GM23338 (cell line): ENCODE measurements around the gene SLC25A34.
A peak's percentile ranks its signal among the peaks of the same experiment; 100 is the strongest.

Experiments used
- CREB1 ChIP-seq: fragments of 250-450 bp; sonication (Bioruptor Pico); IDR thresholded peaks from 2 replicates; pipeline ENCODE4 v1.5.0; 2020; ENCODE audit warnings: low read depth, mild to moderate bottlenecking, moderate library complexity
- CTCF ChIP-seq, 2 experiments: fragments of 200-600 bp in 1 of 2; sonication (generic) in 1 of 2; conservative IDR thresholded peaks; 2 replicates each; pipeline versions ENCODE4 v1.5.1 to v1.6.1; 2016 to 2017; ENCODE audit warnings: antibody characterized with exemption in 2 of 2, low read depth in 2 of 2, mild to moderate bottlenecking in 2 of 2, moderate library complexity in 1 of 2
- ETS1 ChIP-seq: IDR thresholded peaks from 2 replicates; pipeline ENCODE4 v1.6.1; 2016; ENCODE audit warnings: antibody characterized with exemption
- EZH2 ChIP-seq: fragments of 200-600 bp; sonication (generic); IDR thresholded peaks from one replicate; pipeline ENCODE4 v1.8.0; 2017; ENCODE audit warnings: antibody characterized with exemption, mild to moderate bottlenecking, low read depth; ENCODE audit not compliant: unreplicated experiment
- EZH2phosphoT487 ChIP-seq: fragments of 200-600 bp; sonication (generic); IDR thresholded peaks from one replicate; pipeline ENCODE4 v1.8.1; 2018; ENCODE audit warnings: antibody characterized with exemption; ENCODE audit not compliant: unreplicated experiment
- JUNB ChIP-seq: IDR thresholded peaks from one replicate; pipeline ENCODE4 v1.6.1; 2016; ENCODE audit warnings: antibody characterized with exemption; ENCODE audit not compliant: unreplicated experiment
- NANOG ChIP-seq: IDR thresholded peaks from 2 replicates; pipeline ENCODE4 v1.6.1; 2016; ENCODE audit warnings: antibody characterized with exemption, borderline replicate concordance
- POLR2AphosphoS5 ChIP-seq: IDR thresholded peaks from 2 replicates; pipeline ENCODE4 v1.6.1; 2016; ENCODE audit warnings: antibody characterized with exemption, low read depth
- REST ChIP-seq: IDR thresholded peaks from one replicate; pipeline ENCODE4 v1.6.1; 2018; ENCODE audit warnings: antibody characterized with exemption; ENCODE audit not compliant: unreplicated experiment
- STAT1 ChIP-seq: IDR thresholded peaks from one replicate; pipeline ENCODE4 v1.6.1; 2016; ENCODE audit warnings: antibody characterized with exemption; ENCODE audit not compliant: unreplicated experiment
- ZNF114 ChIP-seq: fragments of 250-450 bp; sonication (Bioruptor Pico); IDR thresholded peaks from 2 replicates; pipeline ENCODE4 v1.5.0; 2020; ENCODE audit warnings: mild to moderate bottlenecking, moderate library complexity
- ZNF331 ChIP-seq: fragments of 250-450 bp; sonication (Bioruptor Pico); IDR thresholded peaks from 2 replicates; pipeline ENCODE4 v1.5.0; 2020; ENCODE audit warnings: low read depth, mild to moderate bottlenecking, moderate library complexity

- TF ChIP-seq CTCF (conservative IDR thresholded peaks at IDR 0.05; ENCODE audit: low read depth in 2 of 2) (peak in 1 of 2 experiments; percentile 19; a peak in 1 of 4 replicates), EZH2 (no peak), POLR2AphosphoS5 (no peak), STAT1 (no peak), EZH2phosphoT487 (no peak), REST (no peak), JUNB (no peak), CREB1 (CRISPR knock-in tag) (no peak), ZNF331 (CRISPR knock-in tag) (no peak), NANOG (no peak), ZNF114 (CRISPR knock-in tag) (no peak), ETS1 (no peak)
Measured at GRCh38 chr1:15762546-15762945, 26.5 kb downstream of the SLC25A34 start.
